DLD1 (cell line): ENCODE results near the gene NFYC.
"Not testable (repeated sequence)": the region's sequence is repeated elsewhere in the genome, so short reads cannot be mapped to it uniquely, and the experiment has no call there.

ENCODE experiments used
- in situ Hi-C: cut with HindIII; loops from 2 replicates; pipeline ENCODE4 v1.10.0; 2017; ENCODE audit warnings: low sequenced_read_pairs

The NFYC gene

DNA sequence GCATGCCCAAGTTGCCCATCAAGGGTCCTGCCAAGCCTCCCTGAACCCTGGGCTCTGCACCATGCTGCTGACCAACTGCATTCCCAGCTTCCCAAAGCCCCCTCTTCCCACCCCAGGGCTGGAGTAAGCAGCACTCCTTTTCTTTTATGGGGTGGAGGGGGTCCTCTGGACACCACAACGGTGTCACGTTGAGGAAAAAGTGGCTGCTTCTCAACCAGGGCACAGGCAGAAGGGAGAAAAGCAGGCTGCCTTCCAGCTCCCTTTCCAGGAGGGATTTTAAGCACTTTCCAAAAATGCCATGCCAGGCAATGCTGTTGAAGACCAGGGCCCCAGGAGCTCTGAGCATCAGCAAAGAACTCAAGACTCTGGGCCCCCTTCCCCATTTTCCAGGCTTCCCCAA lies 26.7 kb upstream of the NFYC start:
- in situ Hi-C loops = no loop called here

DNA sequence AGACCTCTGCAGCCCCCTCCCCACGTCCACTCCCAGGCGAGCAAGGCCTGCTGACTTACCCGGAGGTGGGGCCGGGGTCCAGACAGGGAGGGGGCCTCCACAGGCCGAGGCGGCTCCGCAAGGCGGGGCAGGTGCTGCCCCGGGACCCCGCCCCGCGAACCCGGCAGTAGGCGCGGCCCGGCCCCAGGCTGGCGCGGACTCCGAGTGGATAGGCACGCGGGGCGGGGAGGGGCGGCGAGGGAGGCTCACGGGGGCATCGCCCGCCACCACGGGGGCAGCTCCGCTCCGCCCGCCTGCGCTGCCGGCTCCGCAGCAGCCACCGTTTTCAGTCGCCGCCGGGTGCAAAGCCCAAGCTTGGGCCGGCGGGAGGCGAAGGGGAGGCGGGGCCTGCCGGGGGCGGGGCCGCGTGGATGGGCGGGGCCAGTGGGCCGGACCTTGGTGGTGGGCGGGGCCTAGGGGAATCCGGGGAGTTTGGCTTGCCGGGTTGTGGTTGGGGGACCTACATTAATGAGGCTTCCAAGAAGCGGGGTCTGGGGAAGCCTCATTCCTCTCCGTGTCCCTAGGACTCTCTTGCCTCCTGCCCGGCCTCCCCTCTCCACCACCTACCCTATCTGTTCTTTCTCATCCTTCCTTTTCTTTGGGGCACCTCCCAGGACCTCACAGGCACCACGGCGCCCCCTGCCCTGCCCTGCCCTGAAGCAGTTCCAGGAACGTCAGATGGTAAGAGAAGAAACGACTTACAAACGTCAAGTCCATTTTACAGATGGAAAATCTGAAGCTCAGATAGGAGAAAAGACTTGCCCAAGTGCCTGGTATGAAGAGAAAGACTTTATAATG lies 26.0 kb upstream of the NFYC start, which contains the start of gene RIMS3:
TSS of gene RIMS3 (minus strand) at position 348 of the 837 bp plus-strand sequence. CDS start 23,757 bp downstream, outside the sequence.
- in situ Hi-C loops = no loop called here

- in situ Hi-C loops = no loop called here
Observed at GRCh38 chr1:40668769-40669525, 22.6 kb upstream of the NFYC start.

- in situ Hi-C loops = no loop called here
Observed at GRCh38 chr1:40673452-40673851, 18.1 kb upstream of the NFYC start.

- in situ Hi-C loops = no loop called here
Observed at GRCh38 chr1:40676501-40676900, 15.0 kb upstream of the NFYC start.

GRCh38 chr1:40679165-40679953 lies 12.1 kb upstream of the NFYC start:
- in situ Hi-C loops = no loop called here

GRCh38 chr1:40684669-40685068 lies 6.8 kb upstream of the NFYC start:
- in situ Hi-C loops = no loop called here

- in situ Hi-C loops = no loop called here
Observed at GRCh38 chr1:40687059-40687458, 4.4 kb upstream of the NFYC start.

DNA sequence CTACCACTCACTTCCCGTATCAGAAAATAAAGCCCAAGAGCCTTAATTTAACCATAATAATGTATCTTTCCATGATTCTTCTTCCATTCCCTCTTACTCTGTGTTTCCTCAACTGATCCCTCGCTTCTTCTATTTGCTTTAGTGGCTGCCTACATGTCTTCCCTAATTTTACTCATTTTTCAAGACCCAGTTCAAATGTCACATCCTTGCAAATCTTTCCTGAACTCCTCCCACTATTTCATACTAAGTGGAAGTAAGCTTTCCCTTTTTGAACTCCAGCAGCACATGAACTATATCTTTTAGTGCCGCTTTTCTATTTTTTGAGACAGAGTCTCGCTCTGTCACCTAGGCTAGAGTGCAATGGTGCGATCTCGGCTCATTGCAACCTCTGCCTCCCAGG lies 3.8 kb upstream of the NFYC start:
- in situ Hi-C loops = no loop called here

GRCh38 chr1:40689737-40690136 lies 1.8 kb upstream of the NFYC start:
- in situ Hi-C loops = no loop called here

DNA sequence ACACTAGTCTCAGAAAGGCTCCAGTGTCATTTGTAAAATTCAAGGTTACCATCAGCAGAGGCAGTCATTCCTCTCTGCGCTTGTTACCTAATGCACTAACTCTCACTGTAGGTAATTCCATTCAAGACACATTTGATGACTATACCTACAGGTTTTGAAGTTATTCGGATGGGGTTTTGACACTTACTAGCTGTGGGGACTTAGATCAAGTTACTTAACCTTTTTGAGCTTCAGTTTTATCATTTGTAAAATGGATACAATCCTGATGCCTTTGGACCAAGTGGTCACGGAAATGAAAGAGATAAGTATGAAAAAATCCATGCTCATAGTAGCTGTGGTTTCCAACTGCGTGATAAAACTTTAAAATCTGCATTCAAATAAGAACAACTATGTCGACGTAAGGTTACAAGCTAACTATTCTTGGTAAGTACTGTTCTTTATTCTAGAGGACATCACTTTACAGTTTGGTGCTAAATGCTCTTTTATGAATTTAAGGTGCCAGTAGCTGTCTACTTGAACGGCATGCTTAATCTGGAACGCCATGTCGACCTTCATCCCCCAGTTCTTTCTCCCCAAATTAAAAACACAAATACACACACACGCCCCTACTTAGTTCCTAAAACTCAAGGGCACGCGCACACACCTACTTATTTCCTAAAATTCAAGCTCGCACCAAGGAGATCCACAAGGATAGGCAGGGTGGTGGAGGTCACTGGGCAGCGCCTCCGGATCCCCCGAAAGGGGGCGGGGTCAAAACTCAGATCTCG lies 550 bp upstream of the NFYC start:
- in situ Hi-C loops = no loop called here

- in situ Hi-C loops = no loop called here
Observed at GRCh38 chr1:40692429-40692895, 958 bp downstream of the NFYC start.

- in situ Hi-C loops = no loop called here
Observed at GRCh38 chr1:40693425-40693824, 1.9 kb downstream of the NFYC start.

DNA sequence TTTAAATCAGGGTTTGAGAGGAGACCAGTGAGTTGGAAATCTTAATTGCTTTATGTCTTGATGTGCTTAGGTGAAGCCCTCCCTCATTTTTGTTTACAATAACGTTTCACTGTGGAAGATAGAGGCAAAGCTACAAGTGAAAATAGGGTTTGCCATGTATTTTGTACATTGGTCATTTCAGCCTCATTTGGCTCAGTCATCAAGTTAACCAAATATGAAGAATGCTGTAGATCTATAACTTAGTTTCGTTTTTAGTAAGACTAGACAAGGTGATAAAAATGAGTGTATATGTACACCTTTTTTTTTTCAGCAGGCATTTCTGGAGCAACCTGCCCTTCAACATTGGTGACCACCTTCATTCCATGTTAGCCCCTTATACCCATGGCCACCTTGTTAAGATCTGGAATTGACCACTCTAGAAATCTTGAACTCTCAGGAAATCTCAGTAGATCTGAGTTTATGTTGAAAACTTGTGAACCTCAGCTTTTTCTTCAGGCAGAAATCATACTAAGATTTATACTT lies 2.9 kb downstream of the NFYC start:
- in situ Hi-C loops = no loop called here

GRCh38 chr1:40696294-40696693 lies 4.8 kb downstream of the NFYC start:
- in situ Hi-C loops = no loop called here

DNA sequence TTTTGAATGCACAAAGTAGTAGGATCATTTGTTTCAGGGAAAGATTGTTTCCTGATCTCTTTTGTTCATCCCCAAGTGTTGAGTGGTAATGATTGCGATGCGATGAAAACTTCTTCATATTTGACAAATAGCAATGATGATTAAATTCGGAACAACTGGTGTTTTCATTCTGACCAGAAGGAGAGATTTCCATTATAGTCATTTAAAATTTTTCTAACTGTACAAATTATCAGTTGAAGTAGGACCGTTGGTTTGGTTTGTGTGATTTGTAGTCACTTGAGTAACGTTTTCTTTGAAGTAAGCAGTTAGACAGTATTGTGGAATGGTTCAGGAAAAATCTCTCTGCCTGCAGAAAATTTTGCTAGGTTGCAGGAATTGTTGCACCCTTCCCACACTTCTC lies 5.9 kb downstream of the NFYC start:
- in situ Hi-C loops = no loop called here

DNA sequence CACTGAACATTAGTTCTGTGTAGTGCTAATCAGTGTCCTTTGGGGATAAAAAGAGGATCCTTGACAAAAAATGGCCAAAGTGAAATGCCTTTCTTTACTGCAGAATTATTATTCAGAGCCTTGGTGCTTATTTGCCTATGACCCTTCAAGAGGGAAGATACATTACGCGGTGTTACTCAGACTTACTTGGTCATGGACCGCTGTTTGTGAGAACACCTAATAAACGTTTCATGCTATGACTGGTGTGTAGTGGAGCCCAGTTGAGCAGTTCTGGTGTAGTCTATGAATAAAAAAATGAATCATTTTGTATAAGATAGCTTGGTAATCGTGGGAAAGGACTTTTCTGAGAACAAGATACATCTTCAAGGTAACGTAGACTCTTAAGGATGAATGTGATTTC lies 8.3 kb downstream of the NFYC start:
- in situ Hi-C loops = no loop called here

GRCh38 chr1:40701684-40702083 lies 10.2 kb downstream of the NFYC start:
- in situ Hi-C loops = no loop called here

- in situ Hi-C loops = not testable (repeated sequence)
Observed at GRCh38 chr1:40702810-40703209, 11.3 kb downstream of the NFYC start.

GRCh38 chr1:40703316-40703715 lies 11.8 kb downstream of the NFYC start:
- in situ Hi-C loops = no loop called here
